ENCODE measurements around the gene ARHGAP1.

Gene ARHGAP1

DNA sequence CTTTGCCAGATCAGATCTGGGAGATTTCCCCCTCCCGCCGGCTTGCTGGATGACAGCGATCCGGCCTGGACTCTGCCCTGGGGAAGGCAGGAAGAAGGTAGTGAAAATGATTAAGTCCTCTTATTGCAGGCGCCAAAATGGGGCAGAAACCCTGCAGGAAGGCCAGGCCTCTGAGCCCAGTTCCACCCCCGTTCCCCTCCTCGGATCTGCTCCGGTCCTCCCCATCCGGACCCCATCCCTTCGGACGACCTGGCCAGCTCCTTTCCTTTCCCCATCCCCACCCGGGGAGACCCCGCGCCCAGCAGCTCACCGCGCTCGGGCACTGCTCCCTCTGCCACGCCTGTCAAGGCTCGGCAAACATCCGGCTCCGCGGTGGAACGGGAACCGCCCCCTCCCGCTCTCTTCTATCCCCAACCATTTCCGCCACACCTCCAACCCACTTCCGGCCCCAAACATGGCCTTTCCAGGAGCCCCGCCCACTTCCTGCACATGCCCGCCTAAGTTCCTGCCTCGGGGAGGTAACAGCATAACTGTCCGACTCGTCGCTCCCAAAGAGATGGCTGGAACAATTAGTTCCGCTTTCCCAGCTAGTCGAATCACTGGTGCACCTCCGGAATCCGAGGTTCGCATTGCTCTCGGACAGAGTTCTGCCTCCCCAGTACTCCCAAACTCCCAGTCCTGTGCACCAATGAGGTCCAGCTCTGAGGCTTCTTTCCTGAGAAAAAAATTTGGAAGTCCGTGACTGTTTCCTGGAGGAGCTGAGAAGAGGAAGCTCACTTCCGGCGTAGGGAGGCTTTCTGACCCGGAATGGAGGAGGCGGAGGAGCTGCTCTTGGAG, at the start of gene ARHGAP1, which contains the start of gene ZNF408:
ARHGAP1 (minus strand) TSS at position 379 of the 837 bp plus-strand sequence. CDS start 4,512 bp downstream, outside the sequence.
ZNF408 (plus strand) TSS at position 791 of the 837 bp plus-strand sequence; CDS start at position 808, 17 bp downstream.
- DNase-seq (ENCODE audit: low read depth): peak; percentile 99

DNA sequence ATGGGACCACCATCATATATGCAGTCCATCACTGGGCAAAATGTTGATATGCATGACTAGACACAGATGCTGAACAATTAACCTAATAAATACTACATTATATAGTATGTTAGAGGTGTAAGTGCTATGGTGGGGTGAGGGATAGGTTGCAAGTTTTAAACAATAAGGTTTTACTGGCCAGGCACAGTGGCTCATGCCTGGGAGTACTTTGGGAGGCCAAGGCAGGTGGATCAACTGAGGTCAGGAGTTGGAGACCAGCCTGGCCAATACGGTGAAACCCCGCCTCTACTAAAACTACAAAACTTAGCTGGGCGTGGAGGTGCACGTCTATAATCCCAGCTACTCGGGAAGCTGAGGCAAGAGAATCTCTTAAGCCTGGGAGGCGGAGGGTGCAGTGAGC, 46.7 kb upstream of the ARHGAP1 start:
- DNase-seq (ENCODE audit: low read depth): no peak

DNA sequence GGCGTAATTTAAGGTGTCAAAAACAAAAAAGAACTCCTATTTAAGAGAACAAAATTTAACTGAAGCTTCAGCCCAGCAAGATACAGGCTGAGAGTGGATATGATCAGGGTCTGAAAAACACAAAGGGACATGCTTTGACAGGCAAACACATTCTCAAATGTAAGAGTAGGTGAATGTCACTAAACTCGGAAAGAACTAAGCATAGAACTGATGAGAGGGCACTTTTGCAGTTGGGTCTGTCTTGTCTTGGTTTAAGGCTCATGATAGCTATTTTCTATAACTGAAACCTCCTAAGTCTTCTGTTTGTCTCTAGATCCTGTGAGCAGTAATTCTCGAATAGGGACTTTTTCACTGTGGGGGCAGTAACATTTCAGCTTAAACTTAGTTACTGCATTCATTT, 45.6 kb upstream of the ARHGAP1 start:
- no peak for DNase-seq (ENCODE audit: low read depth)

DNA sequence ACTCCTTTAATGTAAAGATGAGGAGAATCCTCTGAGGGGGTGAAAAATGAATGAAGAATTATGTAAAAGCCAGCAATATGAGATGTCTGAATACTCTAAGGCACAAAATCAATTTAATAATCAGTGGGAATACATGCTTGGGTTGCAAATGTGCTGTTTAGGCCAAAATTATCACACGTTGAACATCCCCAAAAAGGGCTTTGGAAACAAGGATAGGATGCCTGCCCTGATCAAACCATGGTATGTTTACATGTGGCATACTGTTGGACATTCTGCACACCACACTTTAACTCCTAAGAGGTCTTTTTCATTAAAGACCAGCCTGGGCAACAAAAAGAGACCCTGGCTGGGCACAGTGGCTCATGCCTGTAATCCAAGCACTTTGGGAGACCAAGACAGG, 44.9 kb upstream of the ARHGAP1 start:
- no peak for DNase-seq (ENCODE audit: low read depth)

DNA sequence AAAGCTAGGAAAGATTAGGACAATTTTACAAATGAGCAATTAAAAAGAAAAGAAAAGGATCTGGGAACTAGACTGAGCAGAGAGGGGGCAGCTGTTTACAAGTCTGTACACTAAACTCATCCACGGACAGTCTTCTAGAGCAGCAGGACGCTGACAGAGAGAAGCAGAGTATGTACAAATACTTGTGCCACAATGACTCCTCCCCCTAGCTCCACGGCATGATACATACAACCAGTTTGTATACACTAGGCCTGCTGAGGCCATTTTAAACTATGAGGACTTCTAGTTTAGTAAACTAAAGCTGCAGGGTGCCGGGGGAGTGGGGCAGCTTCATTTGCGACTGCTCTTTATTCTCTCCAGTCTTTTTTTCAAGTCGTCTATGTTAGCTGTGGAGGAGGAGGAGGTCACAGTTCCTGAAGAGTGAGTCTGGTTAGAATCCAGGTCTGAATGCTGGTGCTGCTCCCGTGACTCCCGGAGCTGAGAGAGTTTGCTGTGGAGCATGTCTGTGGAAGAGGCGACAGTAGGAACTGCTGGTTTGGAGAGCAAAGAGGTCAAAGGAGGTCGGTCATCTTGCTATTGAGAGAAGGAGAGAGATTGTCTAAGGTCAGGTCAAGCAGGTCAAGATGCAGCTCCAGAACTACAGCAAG, 43.4 kb upstream of the ARHGAP1 start:
- DNase-seq (ENCODE audit: low read depth): no peak

DNA sequence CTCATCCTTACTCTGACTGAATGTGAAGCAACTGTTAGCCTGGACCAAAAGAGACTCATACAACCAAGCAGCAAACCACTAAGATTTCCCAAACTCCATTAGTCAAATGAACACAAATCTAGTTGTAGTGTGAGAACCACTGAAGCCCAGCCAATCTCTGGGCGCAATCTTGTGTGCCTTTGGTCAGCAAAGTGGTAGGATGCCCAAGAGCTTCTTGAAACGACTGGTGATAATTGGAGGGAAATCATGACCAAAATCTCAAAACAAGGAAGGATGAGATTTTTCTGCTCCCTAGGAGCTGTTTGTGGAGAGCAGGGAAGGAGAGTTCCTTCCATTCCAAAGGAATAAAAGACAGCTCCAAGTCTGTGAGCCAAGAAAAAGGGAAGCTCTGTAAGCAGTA, 42.6 kb upstream of the ARHGAP1 start:
- DNase-seq (ENCODE audit: low read depth): no peak

DNA sequence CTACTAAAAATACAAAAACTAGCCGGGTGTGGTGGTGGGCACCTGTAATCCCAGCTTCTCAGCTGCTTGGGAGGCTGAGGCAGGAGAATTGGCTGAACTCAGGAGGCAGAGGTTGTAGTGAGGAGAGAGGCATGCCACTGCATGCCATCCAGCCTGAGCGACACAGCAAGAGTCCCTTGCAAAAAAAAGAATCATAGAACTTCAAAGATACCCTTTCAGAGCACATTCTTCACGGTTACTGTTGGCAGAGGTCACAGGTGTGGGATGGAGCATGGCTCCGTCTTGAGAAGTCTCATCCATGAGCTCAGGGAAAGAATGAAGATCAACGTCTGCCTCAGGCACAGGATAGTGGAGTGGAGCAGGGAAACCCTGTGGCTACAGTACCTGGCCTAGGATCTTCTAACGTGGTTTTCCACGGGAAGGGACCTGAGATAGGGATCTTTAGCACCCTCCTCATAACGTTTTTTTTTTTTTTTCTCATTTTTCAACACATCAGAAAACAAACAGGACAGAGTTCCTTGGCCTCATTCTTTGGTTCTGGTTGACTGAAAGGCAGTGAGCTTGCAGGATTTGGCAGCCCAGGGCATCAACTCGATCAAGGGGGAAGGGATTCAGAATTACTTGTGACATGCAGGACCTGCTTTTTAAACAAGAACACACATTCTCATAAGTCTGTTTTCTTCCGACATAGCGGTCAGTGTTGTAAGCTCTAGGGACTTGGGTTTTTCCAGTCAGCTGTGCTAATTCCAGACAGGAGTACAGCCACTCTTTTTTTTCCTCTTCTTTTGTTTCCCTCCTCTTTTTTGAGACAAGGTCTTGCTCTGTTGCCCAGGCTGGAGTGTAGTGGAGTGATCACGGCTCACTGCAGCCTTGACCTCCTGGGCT, 41.4 kb upstream of the ARHGAP1 start:
- no peak for DNase-seq (ENCODE audit: low read depth)

DNA sequence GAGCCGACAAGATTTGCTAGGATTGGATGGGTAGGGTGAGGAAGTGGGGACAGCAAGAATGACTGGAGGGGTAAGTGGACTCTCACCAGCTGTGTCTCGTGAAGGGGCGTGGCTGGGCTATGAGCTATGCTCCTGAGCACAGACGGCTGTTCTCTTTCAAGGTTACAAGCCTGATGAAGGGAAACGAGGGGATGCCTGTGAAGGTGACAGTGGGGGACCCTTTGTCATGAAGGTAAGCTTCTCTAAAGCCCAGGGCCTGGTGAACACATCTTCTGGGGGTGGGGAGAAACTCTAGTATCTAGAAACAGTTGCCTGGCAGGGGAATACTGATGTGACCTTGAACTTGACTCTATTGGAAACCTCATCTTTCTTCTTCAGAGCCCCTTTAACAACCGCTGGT, 38.5 kb upstream of the ARHGAP1 start:
- no peak for DNase-seq (ENCODE audit: low read depth)

DNA sequence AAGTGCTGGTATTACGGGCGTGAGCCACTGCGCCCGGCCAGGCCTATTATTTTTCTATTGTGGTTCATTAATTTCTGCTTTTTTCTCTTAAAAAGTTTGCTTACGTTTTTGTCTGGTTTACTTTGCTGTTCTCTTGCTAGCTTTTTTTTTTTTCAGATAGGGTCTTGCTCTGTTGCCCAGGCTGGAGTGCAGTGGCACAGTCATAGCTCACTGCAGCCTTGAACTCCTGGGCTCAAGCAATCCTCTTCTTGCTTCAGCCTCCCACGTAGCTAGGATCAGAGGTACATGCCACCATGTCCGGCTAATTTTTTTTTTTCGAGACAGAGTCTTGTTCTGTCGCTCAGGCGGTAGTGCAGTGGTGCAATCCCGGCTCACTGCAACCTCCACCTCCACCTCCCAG, 37.3 kb upstream of the ARHGAP1 start:
- DNase-seq (ENCODE audit: low read depth): no peak

DNA sequence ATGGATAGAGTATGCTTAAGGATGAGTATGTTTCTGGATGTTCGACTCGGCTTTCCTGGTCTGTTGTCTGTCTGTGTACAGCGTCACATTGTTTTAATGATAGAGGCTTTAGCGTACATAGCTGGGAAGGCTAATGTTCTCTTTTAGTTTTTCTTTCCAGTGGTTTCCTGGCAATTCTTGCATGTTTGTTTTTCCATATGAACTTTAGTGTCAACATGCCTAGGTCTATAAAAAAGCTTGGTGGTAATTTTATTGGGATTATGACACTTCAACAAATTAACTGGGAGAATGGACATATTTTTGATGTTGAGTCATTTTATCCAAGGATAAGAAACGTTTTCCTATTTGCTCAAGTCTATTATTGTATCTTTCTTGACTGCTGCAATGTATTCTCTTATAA, 36.2 kb upstream of the ARHGAP1 start:
- DNase-seq (ENCODE audit: low read depth): no peak

DNA sequence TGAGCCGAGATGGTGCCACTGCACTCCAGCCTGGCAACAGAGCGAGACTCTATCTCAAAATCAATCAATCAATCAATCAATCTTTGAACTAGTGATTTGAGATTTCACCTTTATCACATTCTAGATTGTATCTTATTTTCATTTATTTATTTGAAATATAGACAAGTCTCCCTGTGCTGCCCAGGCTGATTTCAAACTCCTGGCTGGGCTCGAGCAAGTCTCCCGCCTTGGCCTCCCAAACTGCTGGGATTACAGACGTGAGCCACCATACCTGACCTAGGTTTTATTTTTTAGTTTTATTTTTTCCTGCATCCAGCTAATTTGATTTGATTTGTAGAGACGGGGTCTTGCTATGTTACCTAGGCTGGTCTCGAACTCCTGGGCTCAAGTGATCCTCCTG, 35.7 kb upstream of the ARHGAP1 start:
- no peak for DNase-seq (ENCODE audit: low read depth)

DNA sequence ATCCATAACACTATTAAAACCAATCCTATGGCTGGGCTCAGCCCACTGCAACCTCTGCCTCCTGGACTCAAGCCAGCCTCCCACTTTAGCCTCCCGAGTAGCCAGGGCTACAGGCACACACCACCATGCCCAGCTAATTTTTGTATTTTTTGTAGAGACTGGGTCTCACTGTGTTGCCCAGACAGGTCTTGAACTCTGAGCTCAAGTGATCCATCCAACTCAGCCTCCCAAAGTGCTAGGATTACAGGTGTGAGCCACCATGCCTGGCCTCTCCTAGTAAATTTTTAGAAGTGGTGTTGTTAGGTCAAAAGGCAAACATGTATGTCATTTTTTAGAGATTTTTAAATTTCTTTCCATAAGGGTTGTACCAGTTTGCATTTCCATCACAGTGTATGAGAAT, 32.8 kb upstream of the ARHGAP1 start:
- no peak for DNase-seq (ENCODE audit: low read depth)

DNA sequence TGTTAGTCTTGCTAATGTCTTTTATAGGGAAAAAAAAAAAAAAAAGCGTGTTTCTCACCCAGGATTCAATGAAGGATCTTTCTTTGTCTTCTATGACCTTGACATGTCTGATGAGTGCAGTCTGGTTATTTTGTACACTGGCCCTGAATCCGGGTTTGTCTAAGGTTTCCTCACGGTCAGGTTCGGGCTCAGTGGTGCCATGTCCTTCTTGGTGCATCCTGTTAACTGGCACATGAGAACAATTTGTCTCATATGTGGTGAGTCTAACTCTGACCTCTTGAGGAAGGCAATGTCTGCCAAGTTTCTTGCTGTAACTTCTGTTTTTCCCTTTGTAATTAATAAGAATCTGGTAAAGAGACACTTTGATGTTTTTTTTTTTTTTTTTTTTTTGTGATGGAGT, 31.1 kb upstream of the ARHGAP1 start:
- DNase-seq (ENCODE audit: low read depth): no peak

DNA sequence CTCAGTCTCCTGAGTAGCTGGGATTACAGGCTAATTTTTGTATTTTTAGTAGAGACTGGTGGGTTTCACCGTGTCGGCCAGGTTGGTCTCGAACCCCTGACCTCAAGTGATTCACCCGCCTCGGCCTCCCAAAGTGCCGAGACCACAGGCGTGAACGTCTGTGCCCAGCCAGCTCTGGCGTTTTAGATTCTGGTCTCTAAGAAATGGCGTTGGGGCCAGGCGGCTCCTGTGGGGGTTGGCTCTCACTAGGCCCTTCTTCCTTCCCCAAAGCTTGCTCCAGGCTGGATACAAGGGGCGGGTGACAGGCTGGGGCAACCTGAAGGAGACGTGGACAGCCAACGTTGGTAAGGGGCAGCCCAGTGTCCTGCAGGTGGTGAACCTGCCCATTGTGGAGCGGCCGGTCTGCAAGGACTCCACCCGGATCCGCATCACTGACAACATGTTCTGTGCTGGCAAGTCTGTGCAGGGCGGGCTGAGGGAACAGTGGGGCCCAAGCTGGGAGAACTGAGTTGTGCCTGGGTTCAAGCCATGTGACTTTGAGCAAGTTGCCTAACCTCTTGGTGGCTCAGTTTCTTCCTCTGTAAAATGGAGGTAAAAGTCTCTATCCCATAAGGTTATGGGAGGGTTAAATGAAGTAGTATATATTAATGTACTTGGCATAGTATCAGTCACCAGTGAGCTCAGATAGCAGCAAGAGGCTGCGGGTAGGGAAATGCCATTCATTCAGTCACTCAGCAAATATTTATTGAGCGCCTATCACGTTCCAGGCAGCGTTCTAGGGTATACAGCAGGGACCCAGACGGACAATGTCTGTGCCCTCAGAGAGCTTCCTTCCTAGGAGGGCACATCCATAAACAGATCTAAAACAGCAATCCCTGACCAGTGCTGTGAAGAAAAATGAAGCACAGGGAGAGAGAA, 28.9 kb upstream of the ARHGAP1 start:
- DNase-seq (ENCODE audit: low read depth): peak; percentile 31

DNA sequence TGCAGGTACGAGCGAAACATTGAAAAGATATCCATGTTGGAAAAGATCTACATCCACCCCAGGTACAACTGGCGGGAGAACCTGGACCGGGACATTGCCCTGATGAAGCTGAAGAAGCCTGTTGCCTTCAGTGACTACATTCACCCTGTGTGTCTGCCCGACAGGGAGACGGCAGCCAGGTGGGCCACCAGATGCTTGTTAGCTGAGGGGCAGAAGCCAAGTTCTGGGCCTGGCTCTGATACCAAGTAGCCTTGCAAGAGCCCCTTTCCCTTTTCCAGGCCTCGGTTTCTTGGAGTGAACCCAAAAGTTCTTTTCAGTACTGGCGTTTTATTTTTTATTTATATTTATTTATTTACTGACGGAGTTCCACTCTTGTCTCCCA, 28.2 kb upstream of the ARHGAP1 start:
- DNase-seq (ENCODE audit: low read depth): no peak

DNA sequence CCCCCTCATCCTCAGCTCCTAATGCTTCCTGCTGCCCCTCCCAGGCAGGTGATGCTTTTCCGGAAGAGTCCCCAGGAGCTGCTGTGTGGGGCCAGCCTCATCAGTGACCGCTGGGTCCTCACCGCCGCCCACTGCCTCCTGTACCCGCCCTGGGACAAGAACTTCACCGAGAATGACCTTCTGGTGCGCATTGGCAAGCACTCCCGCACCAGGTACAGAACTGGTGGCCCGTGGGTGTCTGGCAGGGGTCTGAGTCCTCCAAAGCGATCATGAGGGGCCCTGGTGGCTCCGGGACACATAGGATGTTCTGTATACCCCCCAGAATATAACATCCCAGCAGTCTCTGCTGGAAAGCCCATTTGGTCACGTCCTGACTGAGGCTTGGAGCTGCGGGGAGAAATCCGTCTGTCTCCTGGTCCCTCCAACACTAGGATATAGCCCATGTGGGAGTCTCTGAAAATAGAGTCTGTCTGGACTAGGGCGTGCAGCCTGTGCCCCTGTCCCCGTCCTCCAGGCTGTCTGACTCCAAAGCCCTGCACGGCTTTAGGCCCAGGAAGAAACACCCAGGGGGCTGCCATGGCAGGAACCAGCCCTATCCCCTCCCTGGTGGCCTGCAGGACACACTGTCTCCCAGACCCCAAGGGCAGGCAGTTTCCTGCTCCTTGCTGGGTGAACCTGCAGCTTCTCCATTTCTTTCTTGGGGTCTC, 27.7 kb upstream of the ARHGAP1 start:
- DNase-seq (ENCODE audit: low read depth): no peak

DNA sequence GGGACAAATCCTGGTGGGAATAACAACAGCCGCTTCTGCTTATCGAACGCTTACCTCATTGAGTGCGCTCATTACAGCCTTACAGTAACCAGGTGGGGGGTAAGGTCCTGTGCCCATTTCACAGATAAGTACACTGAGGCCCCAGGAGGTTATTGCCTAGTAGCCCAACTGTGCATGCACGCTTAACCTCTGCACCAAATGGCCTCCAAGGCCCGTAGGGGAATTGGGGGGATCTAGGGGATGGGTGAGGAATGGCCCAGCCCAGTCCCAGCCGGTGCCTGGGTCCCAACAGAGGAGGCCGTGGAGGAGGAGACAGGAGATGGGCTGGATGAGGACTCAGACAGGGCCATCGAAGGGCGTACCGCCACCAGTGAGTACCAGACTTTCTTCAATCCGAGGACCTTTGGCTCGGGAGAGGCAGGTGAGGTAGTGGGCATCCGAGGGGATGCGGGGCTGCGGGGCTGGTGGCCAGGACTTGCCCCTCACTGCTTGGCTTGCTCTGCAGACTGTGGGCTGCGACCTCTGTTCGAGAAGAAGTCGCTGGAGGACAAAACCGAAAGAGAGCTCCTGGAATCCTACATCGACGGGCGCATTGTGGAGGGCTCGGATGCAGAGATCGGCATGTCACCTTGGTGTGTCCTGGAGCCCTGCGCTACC, 25.9 kb upstream of the ARHGAP1 start:
- no peak for DNase-seq (ENCODE audit: low read depth)

DNA sequence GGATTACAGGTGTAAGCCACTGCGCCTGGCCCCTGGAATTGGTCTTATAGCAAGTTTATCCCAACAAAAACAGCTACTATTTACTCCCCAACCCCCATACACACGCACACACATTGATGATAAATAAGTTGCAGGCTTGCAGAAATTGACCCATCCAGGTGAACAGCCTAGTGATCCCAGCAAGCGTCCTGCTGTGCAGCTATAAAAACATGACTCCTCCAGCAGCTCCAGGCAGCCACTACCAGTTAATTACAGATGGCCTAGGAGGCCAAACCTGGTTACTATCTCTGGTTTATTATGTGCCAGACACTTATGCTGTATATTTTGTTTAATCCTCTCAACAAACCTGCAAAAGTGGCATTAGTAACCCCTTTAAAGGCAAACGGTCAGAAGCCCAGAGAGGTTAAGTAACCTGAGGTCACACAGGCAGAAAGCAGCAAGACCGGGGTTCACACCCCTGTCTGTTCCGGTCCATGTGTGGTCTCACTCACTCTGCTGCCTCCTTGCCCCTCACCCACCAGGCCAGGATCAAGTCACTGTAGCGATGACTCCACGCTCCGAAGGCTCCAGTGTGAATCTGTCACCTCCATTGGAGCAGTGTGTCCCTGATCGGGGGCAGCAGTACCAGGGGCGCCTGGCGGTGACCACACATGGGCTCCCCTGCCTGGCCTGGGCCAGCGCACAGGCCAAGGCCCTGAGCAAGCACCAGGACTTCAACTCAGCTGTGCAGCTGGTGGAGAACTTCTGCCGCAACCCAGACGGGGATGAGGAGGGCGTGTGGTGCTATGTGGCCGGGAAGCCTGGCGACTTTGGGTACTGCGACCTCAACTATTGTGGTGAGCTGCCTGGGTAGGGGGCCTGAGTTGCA, 25.2 kb upstream of the ARHGAP1 start:
- no peak for DNase-seq (ENCODE audit: low read depth)

DNA sequence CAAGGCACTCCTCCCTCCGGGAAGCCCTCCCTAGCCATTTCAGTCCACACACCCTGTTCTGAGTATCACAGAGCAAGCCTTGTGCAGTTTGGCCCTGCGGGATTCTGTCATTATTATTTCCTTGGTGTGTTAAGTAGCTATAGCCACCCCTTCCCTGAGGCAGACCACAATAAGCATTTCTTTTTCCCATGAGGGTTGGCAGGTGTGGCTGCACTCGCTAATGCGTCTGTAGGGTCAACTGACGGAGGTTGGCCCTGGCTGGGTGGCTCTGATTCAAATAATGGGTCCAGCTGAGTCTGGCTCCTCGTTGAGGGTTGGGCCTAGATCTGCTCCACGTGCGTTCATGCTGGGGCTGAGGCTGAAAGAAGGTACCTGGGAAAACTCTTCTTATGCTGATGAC, 23.7 kb upstream of the ARHGAP1 start:
- no peak for DNase-seq (ENCODE audit: low read depth)

DNA sequence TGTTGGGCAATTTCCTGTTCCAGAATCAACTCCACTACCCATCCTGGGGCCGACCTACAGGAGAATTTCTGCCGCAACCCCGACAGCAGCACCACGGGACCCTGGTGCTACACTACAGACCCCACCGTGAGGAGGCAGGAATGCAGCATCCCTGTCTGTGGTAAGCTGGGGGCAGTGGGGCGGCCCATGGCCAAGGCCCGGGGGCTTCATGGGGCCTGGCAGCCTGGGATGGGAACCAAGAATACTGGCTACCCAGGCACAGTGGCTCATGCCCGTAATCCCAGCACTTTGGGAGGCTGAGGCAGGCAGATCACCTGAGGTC, 22.9 kb upstream of the ARHGAP1 start:
- DNase-seq (ENCODE audit: low read depth): no peak

All from iris pigment epithelial cell (primary cell).